ENCODE data around the gene HS1BP3. TPM values are rescaled to one million over a fixed set of nuclear protein-coding genes. Genes with fewer than 3 reads are reported as not detected.

HS1BP3 gene
- total RNA-seq, 3 donors from 2014 or later, result 19.0 to 31.8 (median 25.9) TPM

- H3K9me3 ChIP-seq, result no peaks in the 10 kb centered on the region
- H3K27me3 ChIP-seq, result no peaks in the 10 kb centered on the region
- no peaks in the 10 kb centered on the region for H3K36me3 ChIP-seq
- TF ChIP-seq POLR2AphosphoS5 (IDR thresholded peaks at IDR 0.05), result no peak
- TF ChIP-seq, protein P1, sequence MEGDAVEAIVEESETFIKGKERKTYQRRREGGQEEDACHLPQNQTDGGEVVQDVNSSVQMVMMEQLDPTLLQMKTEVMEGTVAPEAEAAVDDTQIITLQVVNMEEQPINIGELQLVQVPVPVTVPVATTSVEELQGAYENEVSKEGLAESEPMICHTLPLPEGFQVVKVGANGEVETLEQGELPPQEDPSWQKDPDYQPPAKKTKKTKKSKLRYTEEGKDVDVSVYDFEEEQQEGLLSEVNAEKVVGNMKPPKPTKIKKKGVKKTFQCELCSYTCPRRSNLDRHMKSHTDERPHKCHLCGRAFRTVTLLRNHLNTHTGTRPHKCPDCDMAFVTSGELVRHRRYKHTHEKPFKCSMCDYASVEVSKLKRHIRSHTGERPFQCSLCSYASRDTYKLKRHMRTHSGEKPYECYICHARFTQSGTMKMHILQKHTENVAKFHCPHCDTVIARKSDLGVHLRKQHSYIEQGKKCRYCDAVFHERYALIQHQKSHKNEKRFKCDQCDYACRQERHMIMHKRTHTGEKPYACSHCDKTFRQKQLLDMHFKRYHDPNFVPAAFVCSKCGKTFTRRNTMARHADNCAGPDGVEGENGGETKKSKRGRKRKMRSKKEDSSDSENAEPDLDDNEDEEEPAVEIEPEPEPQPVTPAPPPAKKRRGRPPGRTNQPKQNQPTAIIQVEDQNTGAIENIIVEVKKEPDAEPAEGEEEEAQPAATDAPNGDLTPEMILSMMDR (IDR thresholded peaks at IDR 0.05), result no peak
- TF ChIP-seq POLR2A (IDR thresholded peaks at IDR 0.05), result no peak
- intact Hi-C loops (cut with DNase I; ENCODE audit: low total_unique reads), result no loop called here
- H3K4me1 ChIP-seq, result peaks cover 0 to 9% of the 10 kb centered on the region in 2 donors
- peak in 1 of 2 donors; percentile 36 for DNase-seq (ENCODE audit: low spot score in 2 of 2)
- H3K27ac ChIP-seq, result no peak overlapping the region
- no peak overlapping the region for H3K4me3 ChIP-seq
Observed at GRCh38 chr2:20588918-20589871, 61.7 kb downstream of the HS1BP3 start.

DNA sequence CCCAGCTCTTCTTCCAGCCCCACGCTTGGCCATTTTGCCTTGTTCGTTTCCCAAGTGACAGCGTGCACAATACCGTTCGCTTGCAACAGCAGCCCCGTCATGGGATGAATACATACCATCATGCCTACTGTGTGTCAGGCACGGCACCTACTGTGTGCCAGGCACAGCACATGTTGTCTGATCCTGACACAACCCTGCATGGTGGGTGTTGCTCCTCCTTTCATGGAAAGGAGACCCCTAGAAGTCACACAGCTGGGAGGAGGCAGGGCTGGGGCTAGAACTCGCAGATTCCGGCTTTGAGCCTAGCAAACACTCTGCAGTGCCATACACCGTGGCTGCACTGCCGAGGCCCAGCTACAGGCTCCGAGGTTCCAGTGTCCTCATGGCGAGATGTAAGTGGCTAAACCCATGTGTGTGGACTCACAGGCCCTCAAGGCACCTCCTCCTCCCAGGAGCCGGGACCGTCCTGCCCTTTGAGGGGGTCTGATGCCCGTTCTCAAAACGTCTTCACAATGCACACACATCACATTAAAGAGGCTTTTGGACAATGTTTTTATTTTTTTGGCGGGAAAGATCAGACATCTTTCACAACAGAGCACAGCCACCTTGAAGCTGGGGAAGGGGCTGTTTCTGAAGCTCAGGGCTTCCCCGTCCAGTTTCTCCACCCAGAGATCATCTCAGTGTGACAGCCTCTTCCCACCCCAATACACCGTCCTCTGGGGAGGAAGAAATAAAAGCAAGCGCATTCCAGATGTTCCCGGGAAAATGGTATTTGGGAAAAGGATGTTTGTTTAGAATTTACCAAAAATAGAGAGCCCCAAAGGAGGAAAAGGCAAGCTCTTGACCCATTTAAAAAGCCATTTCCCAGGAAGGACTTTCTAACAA lies 64.9 kb downstream of the HS1BP3 start:
- H3K36me3 ChIP-seq, result no peaks in the 10 kb centered on the region
- H3K9me3 ChIP-seq, result peaks cover 0 to 6% of the 10 kb centered on the region in 2 donors
- peak overlapping the region; percentile 86 to 93 for H3K27ac ChIP-seq

GRCh38 chr2:20585359-20585709 lies 65.6 kb downstream of the HS1BP3 start:
- intact Hi-C loops (cut with DNase I; ENCODE audit: low total_unique reads), result no loop called here
- no peaks in the 10 kb centered on the region for H3K36me3 ChIP-seq
- H3K4me3 ChIP-seq, result no peak overlapping the region
- no peaks in the 10 kb centered on the region for H3K27me3 ChIP-seq
- no peak for DNase-seq (ENCODE audit: low spot score in 2 of 2)
- H3K4me1 ChIP-seq, result no peaks in the 10 kb centered on the region
- TF ChIP-seq POLR2AphosphoS5 (IDR thresholded peaks at IDR 0.05), result no peak
- no peak for TF ChIP-seq POLR2A (IDR thresholded peaks at IDR 0.05)
- TF ChIP-seq, protein P1 (IDR thresholded peaks at IDR 0.05), result no peak
- peaks cover 0 to 6% of the 10 kb centered on the region in 2 donors for H3K9me3 ChIP-seq
- peak overlapping the region; percentile 86 to 93 for H3K27ac ChIP-seq

More for the DNA sequence above, 64.9 kb downstream of the HS1BP3 start:
- DNase-seq (ENCODE audit: low spot score in 2 of 2), result peak in 1 of 2 donors; percentile 24
- no peaks in the 10 kb centered on the region for H3K27me3 ChIP-seq
- TF ChIP-seq, protein P1 (IDR thresholded peaks at IDR 0.05), result no peak
- TF ChIP-seq POLR2A (IDR thresholded peaks at IDR 0.05), result no peak
- H3K4me1 ChIP-seq, result no peaks in the 10 kb centered on the region
- intact Hi-C loops (cut with DNase I; ENCODE audit: low total_unique reads), result no loop called here
- no peak overlapping the region for H3K4me3 ChIP-seq

- Histone ChIP-seq H3K9me3 (peaks cover 0 to 6% of the 10 kb centered on the region in 2 donors), H3K36me3 (no peaks in the 10 kb centered on the region), H3K27ac (peak overlapping the region; percentile 86 to 93), H3K4me1 (no peaks in the 10 kb centered on the region), H3K27me3 (no peaks in the 10 kb centered on the region), H3K4me3 (no peak overlapping the region)
- TF ChIP-seq POLR2AphosphoS5 (IDR thresholded peaks at IDR 0.05) (peak; percentile 66 to 91 (median 88)), POLR2A (IDR thresholded peaks at IDR 0.05) (no peak)
- intact Hi-C loops (cut with DNase I; ENCODE audit: low total_unique reads), result no loop called here
- peak in 1 of 2 donors; percentile 91 for DNase-seq (ENCODE audit: low spot score in 2 of 2)
Observed at GRCh38 chr2:20584399-20585358, 66.2 kb downstream of the HS1BP3 start.

DNA sequence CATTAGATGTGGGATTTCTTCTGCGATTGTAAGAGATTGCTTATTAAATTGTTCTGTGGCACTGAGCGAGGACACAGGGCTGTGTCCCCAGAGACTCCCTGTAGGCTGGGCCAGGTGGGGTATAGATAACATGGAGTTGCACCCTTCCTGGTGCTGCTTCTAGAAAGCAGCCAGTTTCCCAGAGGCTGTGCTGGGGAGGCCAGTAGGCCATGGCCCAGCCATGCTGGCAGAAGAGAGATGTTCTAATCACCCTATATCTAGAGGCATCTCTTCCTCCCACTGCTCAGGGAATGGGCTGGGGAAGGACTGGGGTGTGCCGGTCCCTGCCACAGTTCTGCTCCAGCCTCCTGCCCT lies 66.9 kb downstream of the HS1BP3 start:
- Histone ChIP-seq H3K4me3 (no peak overlapping the region), H3K4me1 (peaks cover 2 to 6% of the 10 kb centered on the region in 2 donors)
- TF ChIP-seq POLR2A (IDR thresholded peaks at IDR 0.05), result no peak
- TF ChIP-seq, protein P1 (IDR thresholded peaks at IDR 0.05), result no peak
- TF ChIP-seq POLR2AphosphoS5 (IDR thresholded peaks at IDR 0.05), result no peak

More for the DNA sequence above, 66.9 kb downstream of the HS1BP3 start:
- H3K27me3 ChIP-seq, result no peaks in the 10 kb centered on the region
- intact Hi-C loops (cut with DNase I; ENCODE audit: low total_unique reads), result no loop called here
- peaks cover 0 to 6% of the 10 kb centered on the region in 2 donors for H3K9me3 ChIP-seq
- H3K36me3 ChIP-seq, result no peaks in the 10 kb centered on the region
- H3K27ac ChIP-seq, result peak overlapping the region; percentile 86 to 93
- no peak for DNase-seq (ENCODE audit: low spot score in 2 of 2)
